ENCODE results near the gene LAMTOR1. TPM values are rescaled to one million over a fixed set of nuclear protein-coding genes. Genes with fewer than 3 reads are reported as not detected.
A peak's percentile ranks its signal among the peaks of the same experiment; 100 is the strongest.

The LAMTOR1 gene
- total and polyA plus RNA-seq, 4 experiments from 2014 or later = 66.8 to 105 (median 73.0) TPM

GRCh38 chr11:72111300-72112142, 8.4 kb upstream of the LAMTOR1 start:
- CTCF ChIA-PET (ENCODE audit: partially characterized antibody) = interaction anchor here (0.8 to 3.5 kb wide), 6 partner anchors 20 to 112 kb away, joined by 3 to 11 read pairs (median 6); no protein-coding TSS in a partner anchor

GRCh38 chr11:72105888-72106287, 2.8 kb upstream of the LAMTOR1 start, which contains the start of gene TOMT:
TSS of gene TOMT (plus strand) at chr11:72105924. CDS start at chr11:72105952, 28 bp downstream.
- CTCF ChIA-PET (ENCODE audit: partially characterized antibody) = interaction anchor here (0.8 to 2.0 kb wide), 4 partner anchors 15 to 80 kb away, joined by 3 to 5 read pairs (median 4); no protein-coding TSS in a partner anchor
- intact Hi-C loops (cut with micrococcal nuclease) = loop anchor here (10.0 kb wide), 1 partner anchor 321 kb away; no protein-coding TSS in a partner anchor
- POLR2A ChIA-PET (ENCODE audit: partially characterized antibody) = interaction anchor here (1.1 kb wide), 1 partner anchor 65 kb away, joined by 3 read pairs; no protein-coding TSS in a partner anchor
- Histone ChIP-seq H3K27me3 (ENCODE audit: insufficient read depth, low read length) (no peaks in the 10 kb centered on the region), H3K9me3 (ENCODE audit: control insufficient read depth in 1 of 2, low read length in 2 of 2) (no peaks in the 10 kb centered on the region), H3K4me3 (ENCODE audit: low read length in 2 of 2) (no peak within 1 kb of the TSS), H3K4me1 (ENCODE audit: insufficient read depth, low read length) (peaks cover 28% of the 10 kb centered on the region), H3K27ac (ENCODE audit: low read depth, low read length) (no peak within 1 kb of the TSS), H3K36me3 (ENCODE audit: insufficient read depth, low read length) (no peaks in the 10 kb centered on the region)
- peaks cover 25 to 45% (median 31%) of the 10 kb centered on the region in 4 donors for H3K4me1 Mint-ChIP-seq
- no peaks in the 10 kb centered on the region for H3K27me3 Mint-ChIP-seq
- H3K9me3 Mint-ChIP-seq = no peaks in the 10 kb centered on the region
- peaks cover 16 to 24% of the 10 kb centered on the region in 2 donors for H3K36me3 Mint-ChIP-seq
- peak within 1 kb of the TSS; percentile 29 to 95 (median 72) for H3K27ac Mint-ChIP-seq
- no peak for DNase-seq
- H3K4me3 Mint-ChIP-seq = peak within 1 kb of the TSS in 1 of 8 donors; percentile 13

More at GRCh38 chr11:72111300-72112142, 8.4 kb upstream of the LAMTOR1 start:
- Mint-ChIP-seq H3K36me3 (peaks cover 16 to 21% of the 10 kb centered on the region in 2 donors), H3K27me3 (peaks cover 0 to 2% of the 10 kb centered on the region in 2 donors), H3K4me3 (peak overlapping the region; percentile 96 to 99 (median 97)), H3K27ac (peak overlapping the region; percentile 98 to 100 (median 99)), H3K4me1 (peaks cover 15 to 34% (median 23%) of the 10 kb centered on the region in 4 donors), H3K9me3 (no peaks in the 10 kb centered on the region)
- peak overlapping the region; percentile 97 for H3K27ac ChIP-seq (ENCODE audit: low read depth, low read length)
- POLR2A ChIA-PET (ENCODE audit: partially characterized antibody) = interaction anchor here (0.7 to 3.9 kb wide), 14 partner anchors 11 to 183 kb away, joined by 3 to 64 read pairs (median 7); partner anchors contain the start of genes INPPL1, LAMTOR1, RNF121 and XNDC1N
- no peak for DNase-seq
- H3K36me3 ChIP-seq (ENCODE audit: insufficient read depth, low read length) = no peaks in the 10 kb centered on the region
- intact Hi-C loops (cut with micrococcal nuclease) = loop anchor here (1.0 to 2.0 kb wide), 6 partner anchors 8 to 183 kb away; partner anchors contain the start of genes LAMTOR1, LRRC51, NUMA1 and XNDC1N
- peaks cover 18% of the 10 kb centered on the region for H3K4me1 ChIP-seq (ENCODE audit: insufficient read depth, low read length)
- H3K27me3 ChIP-seq (ENCODE audit: insufficient read depth, low read length) = no peaks in the 10 kb centered on the region
- peak overlapping the region; percentile 79 to 97 for H3K4me3 ChIP-seq (ENCODE audit: low read length in 2 of 2)
- no peaks in the 10 kb centered on the region for H3K9me3 ChIP-seq (ENCODE audit: control insufficient read depth in 1 of 2, low read length in 2 of 2)

GRCh38 chr11:72103754-72104167, 664 bp upstream of the LAMTOR1 start:
- POLR2A ChIA-PET (ENCODE audit: partially characterized antibody) = interaction anchor here (1.0 to 7.8 kb wide), 4 partner anchors 8 to 63 kb away, joined by 3 to 64 read pairs (median 30); partner anchors contain the start of gene ANAPC15
- H3K9me3 Mint-ChIP-seq = no peaks in the 10 kb centered on the region
- DNase-seq = no peak

GRCh38 chr11:72102631-72102945, 509 bp downstream of the LAMTOR1 start:
- Histone ChIP-seq H3K27ac (ENCODE audit: low read depth, low read length) (peak overlapping the region; percentile 90), H3K27me3 (ENCODE audit: insufficient read depth, low read length) (no peaks in the 10 kb centered on the region), H3K4me3 (ENCODE audit: low read length in 2 of 2) (peak overlapping the region; percentile 75 to 93), H3K4me1 (ENCODE audit: insufficient read depth, low read length) (peaks cover 32% of the 10 kb centered on the region), H3K36me3 (ENCODE audit: insufficient read depth, low read length) (peaks cover 14% of the 10 kb centered on the region), H3K9me3 (ENCODE audit: control insufficient read depth in 1 of 2, low read length in 2 of 2) (no peaks in the 10 kb centered on the region)
- intact Hi-C loops (cut with micrococcal nuclease) = loop anchor here (10.0 kb wide), 1 partner anchor 318 kb away; no protein-coding TSS in a partner anchor
- H3K27ac Mint-ChIP-seq = peak overlapping the region; percentile 89 to 95 (median 95)
- no peaks in the 10 kb centered on the region for H3K9me3 Mint-ChIP-seq
- H3K4me3 Mint-ChIP-seq = peak overlapping the region; percentile 80 to 95 (median 86)
- ChIA-PET CTCF (ENCODE audit: partially characterized antibody) (interaction anchor here (2.0 to 4.4 kb wide), 3 partner anchors 12 to 42 kb away, joined by 7 to 22 read pairs (median 12); no protein-coding TSS in a partner anchor), POLR2A (ENCODE audit: partially characterized antibody) (interaction anchor here (1.0 to 7.8 kb wide), 9 partner anchors 9 to 175 kb away, joined by 3 to 64 read pairs (median 5); partner anchors contain the start of genes ANAPC15, RNF121 and XNDC1N)
- H3K36me3 Mint-ChIP-seq = peaks cover 18 to 42% of the 10 kb centered on the region in 2 donors
- DNase-seq = no peak
- no peaks in the 10 kb centered on the region for H3K27me3 Mint-ChIP-seq
- peaks cover 28 to 47% (median 38%) of the 10 kb centered on the region in 4 donors for H3K4me1 Mint-ChIP-seq

More at GRCh38 chr11:72103754-72104167, 664 bp upstream of the LAMTOR1 start:
- peaks cover 28 to 47% (median 38%) of the 10 kb centered on the region in 4 donors for H3K4me1 Mint-ChIP-seq
- peaks cover 11 to 32% of the 10 kb centered on the region in 2 donors for H3K36me3 Mint-ChIP-seq
- Histone ChIP-seq H3K4me1 (ENCODE audit: insufficient read depth, low read length) (peaks cover 32% of the 10 kb centered on the region), H3K36me3 (ENCODE audit: insufficient read depth, low read length) (peaks cover 2% of the 10 kb centered on the region), H3K27me3 (ENCODE audit: insufficient read depth, low read length) (no peaks in the 10 kb centered on the region), H3K9me3 (ENCODE audit: control insufficient read depth in 1 of 2, low read length in 2 of 2) (no peaks in the 10 kb centered on the region), H3K4me3 (ENCODE audit: low read length in 2 of 2) (peak overlapping the region; percentile 50 to 58), H3K27ac (ENCODE audit: low read depth, low read length) (peak overlapping the region; percentile 57)
- H3K4me3 Mint-ChIP-seq = peak overlapping the region; percentile 80 to 95 (median 86)
- intact Hi-C loops (cut with micrococcal nuclease) = loop anchor here (1.0 to 10.0 kb wide), 5 partner anchors 9 to 319 kb away; partner anchors contain the start of genes ANAPC15, LRRC51, NUMA1 and XNDC1N
- CTCF ChIA-PET (ENCODE audit: partially characterized antibody) = interaction anchor here (0.8 to 3.1 kb wide), 3 partner anchors 9 to 41 kb away, joined by 3 to 12 read pairs (median 3); partner anchors contain the start of gene ANAPC15
- H3K27me3 Mint-ChIP-seq = no peaks in the 10 kb centered on the region
- H3K27ac Mint-ChIP-seq = peak overlapping the region; percentile 89 to 95 (median 95)

GRCh38 chr11:72102162-72102561, 935 bp downstream of the LAMTOR1 start:
- Histone ChIP-seq H3K9me3 (ENCODE audit: control insufficient read depth in 1 of 2, low read length in 2 of 2) (no peaks in the 10 kb centered on the region), H3K27me3 (ENCODE audit: insufficient read depth, low read length) (no peaks in the 10 kb centered on the region), H3K27ac (ENCODE audit: low read depth, low read length) (peak overlapping the region; percentile 90), H3K4me3 (ENCODE audit: low read length in 2 of 2) (peak overlapping the region; percentile 75 to 93), H3K36me3 (ENCODE audit: insufficient read depth, low read length) (peaks cover 18% of the 10 kb centered on the region), H3K4me1 (ENCODE audit: insufficient read depth, low read length) (peaks cover 32% of the 10 kb centered on the region)
- Mint-ChIP-seq H3K4me3 (peak overlapping the region; percentile 80 to 95 (median 86)), H3K27ac (peak overlapping the region; percentile 89 to 95 (median 95)), H3K4me1 (peaks cover 28 to 47% (median 38%) of the 10 kb centered on the region in 4 donors), H3K36me3 (peaks cover 15 to 42% of the 10 kb centered on the region in 2 donors), H3K9me3 (no peaks in the 10 kb centered on the region), H3K27me3 (no peaks in the 10 kb centered on the region)
- ChIA-PET CTCF (ENCODE audit: partially characterized antibody) (interaction anchor here (0.5 to 4.4 kb wide), 5 partner anchors 11 to 1529 kb away, joined by 4 to 22 read pairs (median 12); no protein-coding TSS in a partner anchor), POLR2A (ENCODE audit: partially characterized antibody) (interaction anchor here (1.0 to 7.8 kb wide), 8 partner anchors 9 to 174 kb away, joined by 3 to 64 read pairs (median 7); partner anchors contain the start of genes ANAPC15, RNF121 and XNDC1N)
- intact Hi-C loops (cut with micrococcal nuclease) = loop anchor here (10.0 kb wide), 1 partner anchor 317 kb away; no protein-coding TSS in a partner anchor
- no peak for DNase-seq

GRCh38 chr11:72100462-72100861, 2.6 kb downstream of the LAMTOR1 start:
- Mint-ChIP-seq H3K9me3 (no peaks in the 10 kb centered on the region), H3K4me1 (peaks cover 28 to 47% (median 38%) of the 10 kb centered on the region in 4 donors), H3K4me3 (peak overlapping the region in 1 of 8 donors; percentile 20), H3K36me3 (peaks cover 16 to 48% of the 10 kb centered on the region in 2 donors), H3K27ac (peak overlapping the region; percentile 64 to 95 (median 91)), H3K27me3 (no peaks in the 10 kb centered on the region)
- ChIA-PET POLR2A (ENCODE audit: partially characterized antibody) (interaction anchor here (0.6 to 7.8 kb wide), 3 partner anchors 12 to 135 kb away, joined by 4 to 64 read pairs (median 58); partner anchors contain the start of gene ANAPC15), CTCF (ENCODE audit: partially characterized antibody) (interaction anchor here (1.3 to 4.4 kb wide), 9 partner anchors 10 to 123 kb away, joined by 3 to 22 read pairs (median 7); partner anchors contain the start of gene ANAPC15)
- Histone ChIP-seq H3K27me3 (ENCODE audit: insufficient read depth, low read length) (no peaks in the 10 kb centered on the region), H3K4me3 (ENCODE audit: low read length in 2 of 2) (no peak overlapping the region), H3K36me3 (ENCODE audit: insufficient read depth, low read length) (peaks cover 20% of the 10 kb centered on the region), H3K4me1 (ENCODE audit: insufficient read depth, low read length) (peaks cover 32% of the 10 kb centered on the region), H3K27ac (ENCODE audit: low read depth, low read length) (no peak overlapping the region), H3K9me3 (ENCODE audit: control insufficient read depth in 1 of 2, low read length in 2 of 2) (no peaks in the 10 kb centered on the region)
- intact Hi-C loops (cut with micrococcal nuclease) = loop anchor here (10.0 kb wide), 1 partner anchor 316 kb away; no protein-coding TSS in a partner anchor
- no peak for DNase-seq

Data from CD4-positive, alpha-beta memory T cell (primary cell).